ENCODE measurements around the gene TENM4.

Gene TENM4

GRCh38 chr11:79266396-79266795 is 174.4 kb downstream of the TENM4 start:
- H3K27ac Mint-ChIP-seq: no peak overlapping the region
- no peaks in the 10 kb centered on the region for H3K4me1 Mint-ChIP-seq (ENCODE audit: low read depth)
- H3K27me3 Mint-ChIP-seq: no peaks in the 10 kb centered on the region
- H3K4me3 Mint-ChIP-seq: no peak overlapping the region
- H3K36me3 Mint-ChIP-seq: no peaks in the 10 kb centered on the region
- no peaks in the 10 kb centered on the region for H3K9me3 Mint-ChIP-seq (ENCODE audit: low read depth)

- Mint-ChIP-seq H3K27me3 (no peaks in the 10 kb centered on the region), H3K4me3 (no peak overlapping the region), H3K9me3 (ENCODE audit: low read depth) (no peaks in the 10 kb centered on the region), H3K27ac (no peak overlapping the region), H3K36me3 (no peaks in the 10 kb centered on the region), H3K4me1 (ENCODE audit: low read depth) (no peaks in the 10 kb centered on the region)
Observed at GRCh38 chr11:79265756-79266322, 175.0 kb downstream of the TENM4 start.

DNA sequence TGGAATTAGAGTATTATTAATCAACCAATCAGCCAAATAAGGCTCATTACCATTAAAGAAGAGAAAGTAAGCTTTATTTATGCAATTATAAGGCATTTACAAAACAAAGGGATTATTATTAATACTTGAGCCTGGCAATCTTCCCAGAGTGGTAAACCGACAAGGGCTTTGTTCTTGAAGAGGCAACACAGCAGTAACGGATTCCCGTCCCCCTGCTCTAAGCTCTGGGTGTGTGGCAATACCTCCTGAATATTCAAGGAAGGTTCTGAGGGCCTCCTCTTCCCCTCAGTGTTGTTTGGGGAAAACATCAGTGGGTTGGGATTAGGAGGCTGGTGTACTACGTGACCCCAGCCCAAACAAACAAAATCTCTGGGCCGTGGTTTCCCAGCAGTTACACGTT is 176.5 kb downstream of the TENM4 start:
- H3K27ac Mint-ChIP-seq: no peak overlapping the region
- H3K4me3 Mint-ChIP-seq: no peak overlapping the region
- H3K27me3 Mint-ChIP-seq: no peaks in the 10 kb centered on the region
- no peaks in the 10 kb centered on the region for H3K9me3 Mint-ChIP-seq (ENCODE audit: low read depth)
- H3K36me3 Mint-ChIP-seq: no peaks in the 10 kb centered on the region
- H3K4me1 Mint-ChIP-seq (ENCODE audit: low read depth): no peaks in the 10 kb centered on the region

- Mint-ChIP-seq H3K36me3 (no peaks in the 10 kb centered on the region), H3K27me3 (no peaks in the 10 kb centered on the region), H3K27ac (no peak overlapping the region), H3K9me3 (ENCODE audit: low read depth) (no peaks in the 10 kb centered on the region), H3K4me3 (no peak overlapping the region), H3K4me1 (ENCODE audit: low read depth) (no peaks in the 10 kb centered on the region)
Observed at GRCh38 chr11:79263001-79263400, 177.8 kb downstream of the TENM4 start.

DNA sequence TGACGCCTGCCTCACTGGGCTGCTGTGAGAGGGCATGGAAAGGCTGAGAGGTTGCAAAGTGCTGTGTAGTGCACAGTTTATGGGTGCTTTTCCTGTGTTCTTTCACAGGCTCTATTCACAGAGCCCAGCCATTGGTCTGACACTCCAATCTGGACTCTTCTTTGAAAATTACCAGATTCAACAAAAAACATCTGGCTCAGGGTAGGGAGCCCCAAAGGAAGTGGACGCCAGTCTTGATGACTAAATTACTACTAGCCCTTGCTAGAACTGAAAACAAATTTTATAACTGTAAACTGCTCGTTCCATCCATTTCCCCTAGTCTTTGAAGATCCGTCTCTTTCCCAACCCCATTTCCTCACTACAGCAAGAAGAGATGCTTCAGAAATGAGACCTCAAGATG is 178.6 kb downstream of the TENM4 start:
- Mint-ChIP-seq H3K27ac (no peak overlapping the region), H3K36me3 (no peaks in the 10 kb centered on the region)

GRCh38 chr11:79261684-79262083 is 179.1 kb downstream of the TENM4 start:
- H3K27ac Mint-ChIP-seq: no peak overlapping the region
- no peaks in the 10 kb centered on the region for H3K36me3 Mint-ChIP-seq
- no peaks in the 10 kb centered on the region for H3K4me1 Mint-ChIP-seq (ENCODE audit: low read depth)
- H3K4me3 Mint-ChIP-seq: no peak overlapping the region
- H3K27me3 Mint-ChIP-seq: no peaks in the 10 kb centered on the region
- no peaks in the 10 kb centered on the region for H3K9me3 Mint-ChIP-seq (ENCODE audit: low read depth)

More for the DNA sequence above, 178.6 kb downstream of the TENM4 start:
- Mint-ChIP-seq H3K9me3 (ENCODE audit: low read depth) (no peaks in the 10 kb centered on the region), H3K27me3 (no peaks in the 10 kb centered on the region), H3K4me3 (no peak overlapping the region), H3K4me1 (ENCODE audit: low read depth) (no peaks in the 10 kb centered on the region)

DNA sequence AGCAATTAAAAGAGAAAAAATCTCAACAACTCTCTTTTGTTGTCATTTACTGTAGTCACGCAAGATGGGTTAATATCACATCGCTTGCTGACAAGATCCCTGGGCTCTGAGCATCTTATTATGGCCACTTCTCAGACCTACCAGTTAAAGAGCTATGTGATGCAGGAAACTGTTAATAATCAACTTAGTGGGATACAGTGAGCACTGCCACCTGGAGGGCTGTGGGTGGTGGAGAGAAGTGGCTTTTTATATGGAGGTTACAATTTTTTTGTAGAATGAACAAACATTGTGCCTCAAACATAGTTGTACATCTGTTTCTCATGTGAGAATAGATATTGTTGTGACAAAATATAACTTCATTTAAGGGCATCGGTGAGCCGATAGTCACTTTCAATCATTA is 181.0 kb downstream of the TENM4 start:
- Mint-ChIP-seq H3K27me3 (no peaks in the 10 kb centered on the region), H3K36me3 (no peaks in the 10 kb centered on the region), H3K4me3 (no peak overlapping the region), H3K9me3 (ENCODE audit: low read depth) (no peaks in the 10 kb centered on the region), H3K27ac (no peak overlapping the region), H3K4me1 (ENCODE audit: low read depth) (no peaks in the 10 kb centered on the region)

GRCh38 chr11:79258576-79258975 is 182.3 kb downstream of the TENM4 start:
- H3K4me1 Mint-ChIP-seq (ENCODE audit: low read depth): no peaks in the 10 kb centered on the region
- H3K27me3 Mint-ChIP-seq: peaks cover 3% of the 10 kb centered on the region
- no peak overlapping the region for H3K27ac Mint-ChIP-seq
- H3K4me3 Mint-ChIP-seq: no peak overlapping the region
- peaks cover 3% of the 10 kb centered on the region for H3K9me3 Mint-ChIP-seq (ENCODE audit: low read depth)
- no peaks in the 10 kb centered on the region for H3K36me3 Mint-ChIP-seq

GRCh38 chr11:79255965-79256364 is 184.9 kb downstream of the TENM4 start:
- no peak overlapping the region for H3K4me3 Mint-ChIP-seq
- peaks cover 3% of the 10 kb centered on the region for H3K9me3 Mint-ChIP-seq (ENCODE audit: low read depth)
- H3K27ac Mint-ChIP-seq: no peak overlapping the region
- H3K4me1 Mint-ChIP-seq (ENCODE audit: low read depth): no peaks in the 10 kb centered on the region
- H3K27me3 Mint-ChIP-seq: peaks cover 3% of the 10 kb centered on the region
- H3K36me3 Mint-ChIP-seq: no peaks in the 10 kb centered on the region

DNA sequence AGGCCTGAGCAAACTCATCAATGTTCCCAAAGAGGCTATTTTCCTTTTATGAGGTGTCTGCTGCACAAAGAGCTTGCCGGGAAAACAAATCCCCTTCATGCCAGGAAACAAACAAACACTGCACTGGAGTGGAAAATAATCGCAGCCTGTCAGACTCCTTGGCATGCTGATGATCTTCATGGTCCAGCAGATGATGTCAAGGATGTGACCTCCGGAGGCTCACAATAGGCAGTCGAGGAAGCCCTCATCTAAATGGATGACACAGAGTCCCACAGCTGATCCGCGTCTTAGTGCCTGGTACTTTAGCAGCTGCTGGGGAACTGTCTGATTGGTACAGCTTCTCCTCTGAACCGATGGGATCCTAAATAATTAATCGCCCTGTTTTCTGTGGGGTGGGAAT is 187.6 kb downstream of the TENM4 start:
- peaks cover 3% of the 10 kb centered on the region for H3K27me3 Mint-ChIP-seq
- H3K4me3 Mint-ChIP-seq: no peak overlapping the region
- no peaks in the 10 kb centered on the region for H3K36me3 Mint-ChIP-seq
- H3K9me3 Mint-ChIP-seq (ENCODE audit: low read depth): peaks cover 3% of the 10 kb centered on the region
- no peak overlapping the region for H3K27ac Mint-ChIP-seq
- no peaks in the 10 kb centered on the region for H3K4me1 Mint-ChIP-seq (ENCODE audit: low read depth)

GRCh38 chr11:79249295-79249993 is 191.4 kb downstream of the TENM4 start:
- Mint-ChIP-seq H3K9me3 (ENCODE audit: low read depth) (no peaks in the 10 kb centered on the region), H3K36me3 (no peaks in the 10 kb centered on the region), H3K27me3 (no peaks in the 10 kb centered on the region), H3K4me1 (ENCODE audit: low read depth) (no peaks in the 10 kb centered on the region), H3K27ac (no peak overlapping the region), H3K4me3 (no peak overlapping the region)

- Mint-ChIP-seq H3K27ac (no peak overlapping the region), H3K9me3 (ENCODE audit: low read depth) (no peaks in the 10 kb centered on the region), H3K27me3 (no peaks in the 10 kb centered on the region), H3K4me1 (ENCODE audit: low read depth) (no peaks in the 10 kb centered on the region), H3K36me3 (no peaks in the 10 kb centered on the region), H3K4me3 (no peak overlapping the region)
Observed at GRCh38 chr11:79244798-79245197, 196.0 kb downstream of the TENM4 start.

GRCh38 chr11:79244241-79244772 is 196.5 kb downstream of the TENM4 start:
- Mint-ChIP-seq H3K27me3 (no peaks in the 10 kb centered on the region), H3K36me3 (no peaks in the 10 kb centered on the region), H3K4me1 (ENCODE audit: low read depth) (no peaks in the 10 kb centered on the region), H3K4me3 (no peak overlapping the region), H3K9me3 (ENCODE audit: low read depth) (no peaks in the 10 kb centered on the region), H3K27ac (no peak overlapping the region)

DNA sequence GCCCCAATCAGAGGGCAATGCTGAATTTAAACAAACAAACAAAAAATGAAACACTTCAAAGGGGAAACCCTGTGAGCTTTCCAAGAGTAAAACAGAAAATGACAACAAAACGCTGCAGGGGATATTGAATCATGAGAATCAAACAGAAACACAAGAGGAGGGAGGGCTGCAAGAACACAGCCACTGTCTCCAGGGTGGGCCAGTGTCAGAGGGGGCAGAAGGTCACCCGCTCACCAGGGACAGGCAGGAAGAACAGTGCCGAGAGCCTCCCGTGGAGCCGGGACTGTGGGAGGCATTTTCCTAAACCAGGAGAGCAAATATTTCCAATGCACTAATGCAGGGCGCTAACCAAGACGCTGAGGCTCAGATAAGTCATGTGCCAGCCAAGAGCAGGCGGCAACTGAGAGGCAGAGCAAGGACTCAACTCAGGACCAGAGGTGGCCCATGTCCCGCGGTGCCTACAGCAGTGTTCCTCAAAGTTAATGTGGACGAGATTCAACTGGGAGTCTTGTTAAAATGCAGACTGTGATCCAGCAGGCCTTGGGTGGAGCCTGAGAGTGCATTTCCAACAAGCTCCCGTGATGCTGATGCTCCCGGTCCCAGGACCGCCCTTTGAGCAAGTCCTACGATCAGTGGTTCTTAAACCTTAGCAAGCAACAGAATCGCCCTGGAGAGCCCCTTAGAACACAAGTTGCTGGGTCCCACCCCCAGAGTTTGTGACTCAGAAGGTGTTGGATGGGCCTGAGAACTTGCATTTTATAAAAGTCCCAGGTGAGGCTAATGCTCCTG is 197.2 kb downstream of the TENM4 start:
- no peak overlapping the region for H3K4me3 Mint-ChIP-seq
- no peaks in the 10 kb centered on the region for H3K27me3 Mint-ChIP-seq
- no peaks in the 10 kb centered on the region for H3K36me3 Mint-ChIP-seq
- H3K9me3 Mint-ChIP-seq (ENCODE audit: low read depth): no peaks in the 10 kb centered on the region
- no peak overlapping the region for H3K27ac Mint-ChIP-seq
- H3K4me1 Mint-ChIP-seq (ENCODE audit: low read depth): no peaks in the 10 kb centered on the region

DNA sequence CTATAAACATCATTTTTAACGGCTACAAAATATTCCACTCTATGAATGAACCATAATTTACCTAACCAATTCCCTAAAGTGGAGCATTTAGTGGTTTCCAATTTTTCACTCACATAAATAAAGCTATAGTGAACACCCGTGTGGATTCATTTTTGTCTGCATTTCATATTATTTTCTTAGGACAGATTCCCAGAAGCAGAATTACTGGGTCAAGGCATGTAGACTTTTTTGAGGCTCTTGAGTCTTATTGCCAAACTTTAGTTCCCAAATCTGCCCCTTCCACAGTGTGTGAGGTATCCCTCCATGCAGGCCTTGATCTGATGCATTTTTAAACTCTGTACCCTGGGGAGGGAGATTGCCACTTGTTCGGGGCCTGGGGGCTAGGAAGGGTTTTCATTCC is 198.2 kb downstream of the TENM4 start:
- Mint-ChIP-seq H3K9me3 (ENCODE audit: low read depth) (no peaks in the 10 kb centered on the region), H3K27ac (no peak overlapping the region), H3K27me3 (no peaks in the 10 kb centered on the region), H3K36me3 (no peaks in the 10 kb centered on the region), H3K4me1 (ENCODE audit: low read depth) (no peaks in the 10 kb centered on the region), H3K4me3 (no peak overlapping the region)
